HG03565 (cell line): Measurements from ENCODE around the gene ADAM23.

Source experiments
- ATAC-seq: cut with Tn5 transposase; IDR thresholded peaks from one replicate; pipeline ENCODE4 v1.9.1; 2021; ENCODE audit warnings: mild to moderate bottlenecking, moderate library complexity; ENCODE audit not compliant: unreplicated experiment

The ADAM23 gene

DNA sequence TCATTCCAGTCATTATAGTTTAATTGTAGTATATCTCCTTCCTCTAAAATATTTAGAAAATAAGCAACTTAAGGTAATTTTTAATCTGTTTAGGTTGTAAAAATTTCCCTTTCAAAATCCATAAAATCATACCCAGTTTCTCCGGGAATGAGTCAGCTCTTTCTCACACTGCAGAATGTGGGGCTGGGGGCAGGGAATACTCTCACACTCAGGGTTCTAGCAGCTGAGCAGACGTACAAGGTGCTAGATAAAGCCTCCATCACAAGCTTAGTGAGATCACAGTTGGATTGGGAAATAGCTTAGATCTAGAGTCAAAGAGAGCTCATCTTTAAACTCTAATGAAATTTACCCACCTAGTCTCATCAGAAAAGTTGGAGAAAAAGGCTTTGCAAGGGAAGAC, 119.0 kb downstream of the ADAM23 start:
- ATAC-seq: no peak

DNA sequence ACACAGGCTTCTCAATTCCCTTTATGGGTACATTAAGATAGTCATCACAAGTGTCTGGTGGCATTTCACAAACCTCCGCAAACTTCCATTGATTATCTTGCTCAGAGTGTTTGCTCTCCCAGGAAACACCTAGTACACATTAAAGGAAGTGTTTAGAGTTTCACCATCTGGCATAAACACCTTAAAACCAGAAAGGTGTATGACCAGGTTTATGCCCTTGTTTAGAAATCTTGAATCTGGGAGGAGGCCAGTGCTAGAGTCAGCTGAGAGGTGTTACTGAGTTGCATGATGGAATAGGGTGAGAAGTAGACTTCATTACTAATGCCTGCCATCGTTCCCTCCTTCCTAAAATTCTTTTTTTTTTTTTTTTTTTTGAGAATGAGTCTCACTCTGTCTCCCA, 120.0 kb downstream of the ADAM23 start:
- ATAC-seq: no peak

GRCh38 chr2:206565666-206566065, 122.3 kb downstream of the ADAM23 start:
- no peak for ATAC-seq

DNA sequence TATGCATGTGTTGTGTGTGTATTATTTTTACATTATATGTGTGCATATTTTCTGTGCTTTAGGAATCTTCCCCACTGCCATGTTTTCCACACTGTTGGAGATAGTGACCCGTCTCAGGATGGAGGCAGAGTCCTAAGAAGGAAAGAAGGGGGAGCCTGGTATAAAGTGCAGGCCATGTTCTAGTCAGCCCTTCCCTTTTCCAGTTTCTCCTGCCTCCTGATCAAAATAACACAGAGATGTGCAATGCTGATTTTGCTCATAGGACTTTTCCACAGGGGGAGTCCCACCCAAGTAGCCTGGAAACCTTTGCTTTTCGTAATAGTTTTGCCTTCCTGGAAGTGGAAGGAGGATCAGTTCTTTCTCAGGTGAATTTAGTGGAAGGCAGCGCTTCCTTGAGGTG, 126.1 kb downstream of the ADAM23 start:
- ATAC-seq: no peak

- ATAC-seq: no peak
Observed at GRCh38 chr2:206570199-206570598, 126.9 kb downstream of the ADAM23 start.

GRCh38 chr2:206572725-206573124, 129.4 kb downstream of the ADAM23 start:
- ATAC-seq: no peak

- ATAC-seq: no peak
Observed at GRCh38 chr2:206573793-206574192, 130.5 kb downstream of the ADAM23 start.

DNA sequence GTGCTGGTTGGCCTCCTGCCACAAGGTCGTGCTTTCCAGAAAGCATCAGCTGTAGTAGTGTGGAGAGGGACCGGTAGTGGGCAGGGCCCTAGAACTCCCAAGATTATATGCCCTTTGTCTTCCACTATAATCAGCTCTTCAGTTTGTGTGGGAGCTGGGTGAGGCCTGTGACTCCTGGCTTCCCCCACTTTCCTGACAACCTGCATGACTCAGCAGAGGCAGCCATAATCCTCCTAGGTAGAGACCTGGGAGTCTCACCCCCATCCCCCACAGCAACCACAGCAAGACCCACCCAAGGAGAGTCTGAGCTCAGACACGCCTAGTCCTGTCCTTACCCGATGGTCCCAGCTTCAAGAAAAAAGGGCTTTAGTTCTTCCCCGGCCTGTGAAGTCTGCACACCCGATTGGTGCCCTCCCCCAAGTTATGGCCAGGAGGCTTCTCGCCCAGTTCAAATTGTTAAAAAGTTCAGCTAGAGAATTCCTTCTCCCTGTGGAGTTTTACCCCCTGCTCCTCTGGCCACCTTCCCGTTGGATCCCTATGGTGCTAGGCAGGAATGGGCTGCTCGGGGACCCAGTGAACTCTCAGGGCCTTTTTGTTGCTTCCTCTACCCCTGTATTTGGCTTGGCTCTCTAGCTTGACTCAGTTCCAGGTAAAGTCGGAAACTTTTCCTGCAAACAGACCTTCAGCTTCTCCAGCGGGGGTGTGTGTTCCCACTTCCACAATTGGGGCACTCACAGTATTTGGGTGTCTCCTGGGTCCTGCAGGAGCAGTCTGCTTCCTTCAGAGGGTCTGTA, 141.2 kb downstream of the ADAM23 start:
- no peak for ATAC-seq

DNA sequence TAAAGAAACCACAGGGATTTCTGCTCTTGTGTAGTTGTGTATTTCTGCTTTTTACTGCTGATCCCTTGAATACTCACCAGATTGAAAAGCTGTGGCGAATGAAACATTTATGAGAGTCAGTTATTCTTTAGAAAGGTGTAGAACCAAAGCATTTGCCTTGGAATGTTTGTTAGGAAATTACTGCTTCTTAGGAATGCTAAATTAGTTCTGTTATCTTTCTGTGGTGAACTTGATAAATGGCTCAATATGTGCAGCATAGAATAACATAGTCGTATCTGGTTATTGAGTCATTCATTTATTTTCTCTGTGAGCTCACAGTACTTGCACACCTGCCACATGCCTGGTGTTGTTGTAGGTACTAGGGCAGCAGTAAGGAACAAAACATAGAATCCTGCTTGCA, 142.0 kb downstream of the ADAM23 start:
- no peak for ATAC-seq

DNA sequence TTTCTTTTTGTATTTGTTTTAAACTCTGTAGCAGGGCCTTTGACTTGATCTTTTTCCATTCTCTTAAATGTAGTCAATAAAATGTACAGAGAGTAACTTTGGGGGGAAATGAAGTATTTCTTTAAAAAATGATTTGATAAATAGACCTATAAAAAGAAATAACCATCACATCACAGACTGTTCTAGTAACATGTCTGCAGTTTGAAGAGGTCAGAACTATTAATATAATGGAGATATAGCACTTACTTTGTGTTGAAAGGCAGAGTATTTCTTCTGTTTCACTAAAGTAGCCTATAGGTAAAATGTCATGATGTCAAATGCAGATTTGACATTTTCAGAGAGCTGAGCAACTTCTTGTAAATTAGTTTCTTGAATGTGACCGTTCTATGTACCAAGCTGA, 143.3 kb downstream of the ADAM23 start:
- ATAC-seq: no peak

GRCh38 chr2:206597717-206598218, 154.4 kb downstream of the ADAM23 start:
- no peak for ATAC-seq

DNA sequence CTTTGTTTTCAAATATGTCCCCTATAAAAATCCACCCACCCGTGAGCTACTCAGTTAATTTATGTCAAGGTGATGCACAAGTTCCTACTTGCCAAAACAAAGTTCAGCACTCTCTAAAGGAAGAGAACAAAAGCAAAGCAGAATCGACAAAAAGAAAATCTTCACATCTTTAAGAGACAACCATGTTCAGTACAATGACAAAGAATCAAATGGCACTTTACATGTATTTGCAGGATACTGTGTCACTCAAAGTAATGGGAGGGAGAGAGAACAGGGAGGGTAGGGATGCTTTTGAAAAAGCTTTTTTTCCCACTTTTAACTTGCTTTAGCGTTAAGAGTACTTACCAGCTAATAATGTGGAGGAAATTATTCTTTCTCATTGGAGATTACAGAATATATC, 159.9 kb downstream of the ADAM23 start:
- ATAC-seq: no peak

GRCh38 chr2:206610451-206610850, 167.1 kb downstream of the ADAM23 start:
- ATAC-seq: no peak

- no peak for ATAC-seq
Observed at GRCh38 chr2:206611191-206611590, 167.9 kb downstream of the ADAM23 start.

- no peak for ATAC-seq
Observed at GRCh38 chr2:206611736-206612135, 168.4 kb downstream of the ADAM23 start.

DNA sequence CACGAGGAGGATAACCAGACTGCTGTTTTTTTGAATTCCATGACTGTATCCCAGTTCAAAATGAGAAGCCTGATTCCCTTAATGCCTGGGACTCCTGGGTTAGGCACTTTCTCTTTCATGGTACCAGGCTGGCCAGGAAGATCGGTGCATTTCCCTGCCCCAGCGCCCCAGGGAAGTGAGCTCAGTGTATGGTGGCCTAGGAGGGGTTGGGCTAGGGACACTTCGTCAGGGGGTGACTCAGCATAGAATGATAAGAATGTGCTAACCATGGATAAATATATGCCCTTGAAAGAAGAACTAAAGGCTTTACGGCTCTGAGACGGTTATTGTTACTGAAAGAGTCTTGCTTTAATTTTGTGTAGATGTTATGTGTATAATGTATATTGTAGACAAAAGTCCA, 171.5 kb downstream of the ADAM23 start:
- ATAC-seq: no peak

DNA sequence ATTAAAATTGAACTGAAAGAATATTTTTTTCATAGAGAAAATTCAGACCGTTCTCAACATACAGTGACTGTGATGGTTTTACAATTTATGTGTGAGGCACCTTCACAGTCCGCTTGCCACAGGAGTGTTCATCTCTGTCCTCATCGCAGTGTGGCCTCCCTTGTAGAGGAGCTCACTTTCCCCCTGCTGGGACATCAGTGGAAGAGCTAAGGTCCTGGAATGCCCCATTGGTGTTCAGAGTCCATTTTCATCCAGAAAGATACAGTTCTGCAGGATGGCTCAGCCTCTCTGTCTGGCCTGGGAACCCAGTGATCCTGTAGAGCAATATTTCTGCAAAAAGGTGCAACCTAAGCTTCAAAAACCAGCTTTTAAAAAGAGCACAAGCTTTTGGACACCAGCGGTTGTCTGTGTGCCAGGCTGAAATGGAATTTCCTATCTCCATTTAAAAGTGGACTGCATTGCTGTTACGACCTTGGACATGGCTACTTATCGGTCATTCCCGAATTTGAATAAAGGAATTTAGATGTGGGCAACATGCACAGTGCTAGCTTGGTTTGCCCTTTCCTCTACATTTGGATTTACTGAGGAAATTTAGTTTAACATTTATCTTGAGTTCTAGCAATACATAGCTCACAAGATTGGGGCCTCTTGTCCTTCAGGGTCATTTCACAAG, 172.2 kb downstream of the ADAM23 start:
- no peak for ATAC-seq

- ATAC-seq: no peak
Observed at GRCh38 chr2:206616151-206616550, 172.8 kb downstream of the ADAM23 start.

GRCh38 chr2:206619011-206619410, 175.7 kb downstream of the ADAM23 start:
- no peak for ATAC-seq

- ATAC-seq: no peak
Observed at GRCh38 chr2:206626108-206626507, 182.8 kb downstream of the ADAM23 start.

- ATAC-seq: no peak
Observed at GRCh38 chr2:206627632-206628031, 184.3 kb downstream of the ADAM23 start.

DNA sequence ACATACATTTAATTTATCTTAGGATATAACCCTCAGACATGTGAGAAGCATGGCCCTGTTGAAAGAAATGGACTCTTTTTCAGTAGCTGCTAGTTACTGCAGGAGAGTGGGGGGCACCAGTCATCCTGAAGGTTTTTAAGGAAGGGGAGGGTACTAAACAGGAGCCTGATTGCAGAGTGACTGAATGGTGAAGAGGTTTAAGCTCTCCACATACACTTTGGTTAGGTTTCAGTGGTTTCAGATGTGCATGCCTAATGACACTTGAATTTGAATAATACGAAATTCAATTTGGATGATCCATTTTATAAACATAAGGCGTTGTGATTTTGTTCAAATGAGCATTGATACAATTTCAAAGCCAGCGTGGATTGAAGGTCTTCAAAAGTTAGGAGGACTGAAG, 188.0 kb downstream of the ADAM23 start:
- ATAC-seq: no peak
